ENCODE data around the gene SPACA6.

GRCh38 chr19:51701468-51702100, 8.5 kb downstream of the SPACA6 start:
- TF ChIP-seq EZH2 (IDR thresholded peaks at IDR 0.05; ENCODE audit: insufficient read depth, poor library complexity, severe bottlenecking) (no peak), EZH2phosphoT487 (IDR thresholded peaks at IDR 0.05; ENCODE audit: insufficient read depth, low read depth) (no peak)
